K562 (cell line): ENCODE results near the gene BRF1. TPM values are rescaled to one million over a fixed set of nuclear protein-coding genes. Genes with fewer than 3 reads are reported as not detected.

Experiments used
- ATAC-seq: fragments of 200-7000 bp; cut with Tn5 transposase; 3 replicates; pipeline ENCODE4 v1.9.1; 2020; ENCODE audit warnings: moderate library complexity
- BruUV-seq: library from RNA; stranded (reverse); fragments of 400-500 nt; replicated peaks from 2 replicates; lab custom pipeline; 2021; lab: Mats Ljungman, UMichigan
- CTCF ChIA-PET: fragments of 300-600 bp; formaldehyde crosslinking; extraction: SDS; loops from one replicate; lab custom pipeline; 2021; ENCODE audit warnings: low intra/inter-chr PET ratio; lab: Yijun Ruan, JAX
- POLR2A ChIA-PET: fragments of 300-600, 350-650 bp; sonication (Branson Sonifier 250); formaldehyde crosslinking; extraction: SDS; loops from one replicate; lab custom pipeline; 2021; ENCODE audit warnings: antibody characterized with exemption, inconsistent platforms; lab: Yijun Ruan, JAX
- DNase-seq, 4 experiments: peaks; one replicate each; pipeline versions ENCODE4 v3.0.0 to v3.0.0-alpha.2; 2011 to 2018; ENCODE audit warnings: low spot score in 3 of 4, mixed read lengths in 3 of 4; ENCODE audit errors: extremely low read depth in 1 of 4
- FAIRE-seq: peaks from 2 replicates; lab custom pipeline; 2011; peaks lifted over from hg19 to GRCh38; lab: Jason Lieb, UNC
- H2AFZ ChIP-seq: 2 replicates; pipeline ENCODE4 v1.6.0; 2011; ENCODE audit warnings: low read depth, low read length, control low read depth, inconsistent platforms
- H3K27ac ChIP-seq: fragments of 200-600 bp; 3 replicates; pipeline ENCODE4 v1.8.0; 2011; ENCODE audit warnings: low read depth, mild to moderate bottlenecking, control low read depth, inconsistent platforms, low read length, moderate library complexity, mixed read lengths; ENCODE audit errors: extremely low read depth
- H3K27me3 ChIP-seq, 2 experiments: fragments of 300-600 bp in 1 of 2; 2 replicates in 1 of 2; 3 replicates in 1 of 2; pipeline versions ENCODE4 v1.6.0 to v1.8.0; 2011; ENCODE audit warnings: inconsistent platforms in 2 of 2, low read length in 2 of 2, mild to moderate bottlenecking in 1 of 2, mixed read lengths in 1 of 2, moderate library complexity in 1 of 2; ENCODE audit not compliant: control insufficient read depth in 2 of 2, insufficient read depth in 2 of 2
- H3K36me3 ChIP-seq: fragments of 300-600 bp; 3 replicates; pipeline ENCODE4 v1.8.0; 2011; ENCODE audit warnings: mild to moderate bottlenecking, low read length, inconsistent platforms; ENCODE audit not compliant: control insufficient read depth, insufficient read depth
- H3K4me1 ChIP-seq, 2 experiments: fragments of 200-600 bp in 1 of 2; replicated peaks in 1 of 2; 2 replicates in 1 of 2; 3 replicates in 1 of 2; pipeline versions ENCODE4 v1.5.1 to v1.8.0; 2011; ENCODE audit warnings: inconsistent platforms in 2 of 2, low read length in 2 of 2, mild to moderate bottlenecking in 1 of 2, mixed read lengths in 1 of 2, moderate library complexity in 1 of 2; ENCODE audit not compliant: control insufficient read depth in 2 of 2, insufficient read depth in 2 of 2
- H3K4me2 ChIP-seq: 2 replicates; pipeline ENCODE4 v1.6.1; 2011; ENCODE audit warnings: low read length, control low read depth, inconsistent platforms, mixed read lengths; ENCODE audit not compliant: insufficient read depth
- H3K4me3 ChIP-seq: fragments of 200-600 bp; sonication (generic), shearing (Covaris generic); 2 replicates; pipeline ENCODE4 v1.5.1; 2016; ENCODE audit warnings: control low read depth, inconsistent platforms
- H3K79me2 ChIP-seq: fragments of 200-600 bp; 3 replicates; pipeline ENCODE4 v1.8.0; 2011; ENCODE audit warnings: low read length, inconsistent platforms; ENCODE audit not compliant: control insufficient read depth, insufficient read depth
- H3K9ac ChIP-seq, 2 experiments: 2 replicates each; pipeline versions ENCODE4 v1.6.0 to v1.6.1; 2011; ENCODE audit warnings: low read depth in 2 of 2, low read length in 2 of 2, control low read depth in 1 of 2, inconsistent platforms in 1 of 2, mild to moderate bottlenecking in 1 of 2, mixed read lengths in 1 of 2; ENCODE audit not compliant: insufficient read depth in 1 of 2
- H3K9me1 ChIP-seq: one replicate; pipeline ENCODE4 v1.6.0; 2011; ENCODE audit warnings: inconsistent platforms, mild to moderate bottlenecking, low read length, moderate library complexity; ENCODE audit not compliant: control insufficient read depth, insufficient read depth
- H3K9me3 ChIP-seq: replicated peaks from 2 replicates; pipeline ENCODE4 v1.5.1; 2011; ENCODE audit warnings: low read depth, low read length, inconsistent platforms; ENCODE audit not compliant: control insufficient read depth, insufficient read depth
- H4K20me1 ChIP-seq: replicated peaks from 2 replicates; pipeline ENCODE4 v1.6.1; 2011; ENCODE audit warnings: low read length, inconsistent platforms, mixed read lengths; ENCODE audit not compliant: control insufficient read depth, insufficient read depth
- CCNT2 ChIP-seq: IDR thresholded peaks from 2 replicates; pipeline ENCODE4 v1.6.1; 2011; ENCODE audit warnings: borderline replicate concordance, low read depth, mild to moderate bottlenecking, moderate library complexity, mixed read lengths, low read length; ENCODE audit not compliant: insufficient read length; ENCODE audit errors: extremely low read depth
- EZH2 ChIP-seq: IDR thresholded peaks from 2 replicates; pipeline ENCODE4 v1.6.1; 2012; ENCODE audit warnings: low read depth, mild to moderate bottlenecking, inconsistent platforms, low read length, borderline replicate concordance
- FOXA3 ChIP-seq, 2 experiments: fragments of 450-650 bp in 1 of 2; sonication (generic) in 1 of 2; formaldehyde crosslinking; IDR thresholded peaks in 1 of 2; conservative IDR thresholded peaks in 1 of 2; 2 replicates each; pipeline versions ENCODE4 v1.4.0 to v1.8.0; 2020 to 2022; ENCODE audit warnings: mild to moderate bottlenecking in 2 of 2, missing genetic modification reagents in 1 of 2
- KLF6 ChIP-seq: fragments of 250-450 bp; sonication (Bioruptor Pico); IDR thresholded peaks from 2 replicates; pipeline ENCODE4 v1.4.0; 2020; ENCODE audit warnings: mild to moderate bottlenecking, moderate library complexity, borderline replicate concordance
- MED1 ChIP-seq: sonication (generic); formaldehyde crosslinking; IDR thresholded peaks from 2 replicates; pipeline ENCODE4 v1.8.1; 2023; ENCODE audit warnings: missing genetic modification reagents, borderline replicate concordance
- NEUROD1 ChIP-seq: fragments of 150-350 bp; IDR thresholded peaks from 2 replicates; pipeline ENCODE4 v1.6.1; 2014; ENCODE audit warnings: borderline replicate concordance, low read length, low read depth; ENCODE audit not compliant: partially characterized antibody
- PCBP2 ChIP-seq: fragments of 200-400 bp; formaldehyde crosslinking; IDR thresholded peaks from 2 replicates; pipeline ENCODE4 v1.6.1; 2018; ENCODE audit warnings: low read length, low read depth, mild to moderate bottlenecking, moderate library complexity; ENCODE audit not compliant: poor library complexity, severe bottlenecking
- SIN3B ChIP-seq: fragments of 450-650 bp; IDR thresholded peaks from 2 replicates; pipeline ENCODE4 v1.6.1; 2017; ENCODE audit warnings: low read depth, mild to moderate bottlenecking, moderate library complexity
- ZNF224 ChIP-seq: sonication (generic); formaldehyde crosslinking; IDR thresholded peaks from 2 replicates; pipeline ENCODE4 v1.8.0; 2022; ENCODE audit warnings: mild to moderate bottlenecking, missing genetic modification reagents
- ZNF263 ChIP-seq: sonication (generic); formaldehyde crosslinking; IDR thresholded peaks from 2 replicates; pipeline ENCODE4 v1.8.0; 2022; ENCODE audit warnings: mild to moderate bottlenecking, missing genetic modification reagents, borderline replicate concordance
- ZZZ3 ChIP-seq: fragments of 450-650 bp; IDR thresholded peaks from 2 replicates; pipeline ENCODE4 v1.6.1; 2016; ENCODE audit warnings: antibody characterized with exemption, mild to moderate bottlenecking, moderate library complexity
- WGBS: fragments of 100-300 bp; shearing (Covaris generic); methylation state at CpG from one replicate; pipeline ENCODE4 v1.1.6; 2016; ENCODE audit warnings: low coverage, mixed read lengths; ENCODE audit not compliant: insufficient coverage; ENCODE audit errors: missing lambda C conversion rate; 5-methylcytosine and 5-hydroxymethylcytosine counted together
- in situ Hi-C: fragments of 300-500 bp; cut with MboI; formaldehyde crosslinking; loops from 4 replicates; pipeline ENCODE4 v1.15.0; 2018; ENCODE audit warnings: inconsistent platforms, mixed read lengths
- intact Hi-C: fragments of 100-400 bp; cut with micrococcal nuclease; formaldehyde crosslinking; loops from 2 replicates; pipeline ENCODE4 v1.14.2; 2022
- polyA plus RNA-seq, 8 experiments: library from polyadenylated mRNA; depleted of rRNA in 4 of 8; stranded (reverse) in 5 of 8; unstranded in 3 of 8; fragments of >200 nt; fragmentation: Nextera tagmentation in 2 of 8; fragmentation: Illumina TruSeq in 1 of 8; extraction: Ambion mirVana in 2 of 8; extraction: Trizol in 1 of 8; gene quantifications; 2 replicates each; pipeline versions ENCODE4 v1.2.1 to v1.2.3, GENCODE V29; 2011 to 2014; ENCODE audit warnings: inconsistent platforms in 1 of 8, missing spikeins in 1 of 8
- total RNA-seq, 7 experiments: library from RNA; depleted of rRNA in 6 of 7; stranded (reverse); fragments of >200 nt in 6 of 7; fragmentation: Illumina TruSeq in 2 of 7; extraction: Trizol in 2 of 7; gene quantifications; 2 replicates each; pipeline versions ENCODE4 v1.2.1 to v1.2.3, GENCODE V29; 2011 to 2021; ENCODE audit warnings: low replicate concordance in 1 of 7
- TF ChIP-seq, protein P1 (sequence below): fragments of 450-650 bp; conservative IDR thresholded peaks from 2 replicates; pipeline ENCODE4 v1.6.1; 2016; ENCODE audit warnings: missing genetic modification characterization, low read depth, mild to moderate bottlenecking, missing compliant biosample characterization, moderate library complexity
- TF ChIP-seq, protein P2 (sequence below): fragments of 450-650 bp; formaldehyde crosslinking; IDR thresholded peaks from 2 replicates; pipeline ENCODE4 v1.4.0; 2022; ENCODE audit warnings: mild to moderate bottlenecking, moderate library complexity

BRF1 gene
- total and polyA plus RNA-seq, 9 of the 15 experiments (the other 6 are each of a cell fraction or from before 2014, with no cell fraction given): 0.14 to 24.6 (median 8.2) TPM

DNA sequence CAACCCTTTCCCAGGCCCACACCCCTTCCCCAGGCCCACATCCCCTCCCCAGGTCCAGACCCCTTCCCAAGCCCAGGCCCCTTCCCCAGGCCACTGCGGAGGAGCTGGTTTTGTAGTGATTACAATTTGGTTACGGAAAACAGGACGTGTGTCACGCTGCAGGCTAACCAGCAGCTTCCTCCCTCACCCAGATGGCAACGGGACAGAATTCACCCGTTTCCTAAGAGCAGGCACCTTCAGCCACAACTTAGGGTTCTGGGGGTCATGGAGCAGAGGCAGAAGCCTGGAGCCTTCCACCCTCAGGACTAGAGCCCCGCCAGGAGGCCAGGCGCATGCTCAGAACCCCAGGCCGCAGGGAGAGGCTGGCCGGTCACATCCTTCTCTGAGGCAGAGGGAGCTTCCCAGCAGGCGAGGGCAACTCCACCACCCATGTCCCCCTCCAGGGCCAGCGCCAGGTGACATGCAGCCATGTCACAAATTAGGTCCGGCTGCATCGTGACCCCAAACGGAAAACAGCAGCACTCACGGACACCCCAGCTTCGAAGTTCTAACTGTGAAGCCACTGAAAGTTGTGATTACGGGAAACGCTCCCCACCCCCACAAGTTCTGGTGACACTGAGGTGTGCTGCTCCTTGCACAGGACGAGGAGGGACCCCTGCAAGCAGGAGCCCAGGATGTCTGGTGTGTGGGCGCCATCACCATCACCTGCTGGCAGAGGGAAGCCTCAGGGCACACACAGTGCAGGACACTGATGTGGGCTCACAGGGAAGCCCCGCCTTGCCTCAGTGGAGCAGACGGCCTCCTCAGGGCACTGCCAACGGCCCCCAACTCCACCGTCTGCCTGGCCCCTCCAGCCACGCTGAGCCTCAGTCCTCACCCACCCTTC, 7.7 kb downstream of the BRF1 start:
- WGBS: 77% methylated on average over 9 of the region's 26 CpGs
- Histone ChIP-seq H3K27ac (no peak overlapping the region), H3K27me3 (no peaks in the 10 kb centered on the region), H3K36me3 (no peaks in the 10 kb centered on the region), H3K4me3 (no peak overlapping the region), H2AFZ (no peak overlapping the region), H3K4me1 (peaks cover 0 to 29% of the 10 kb centered on the region in 2 experiments; a peak in 3 of 5 replicates), H4K20me1 (peaks cover 10% of the 10 kb centered on the region; the same call in 1 of the 2 replicates), H3K9ac (peak overlapping the region in 1 of 2 experiments; percentile 17; a peak in 1 of 4 replicates), H3K9me1 (no peaks in the 10 kb centered on the region), H3K79me2 (peaks cover 52% of the 10 kb centered on the region), H3K9me3 (no peaks in the 10 kb centered on the region), H3K4me2 (no peak overlapping the region)
- intact Hi-C loops: no loop called here
- ATAC-seq (no peak), DNase-seq (no peak), FAIRE-seq (no peak)
- ChIA-PET CTCF (no interaction called here), POLR2A (no interaction called here)
- BruUV-seq: no TSS peak
- in situ Hi-C loops: no loop called here
- TF ChIP-seq FOXA3 (CRISPR knock-in tag; conservative IDR thresholded peaks at IDR 0.05 in 1 of 2, IDR thresholded peaks at IDR 0.05 in 1 of 2): no peak
- TF ChIP-seq SIN3B: no peak
- no peak for TF ChIP-seq ZZZ3
- TF ChIP-seq, protein P1, sequence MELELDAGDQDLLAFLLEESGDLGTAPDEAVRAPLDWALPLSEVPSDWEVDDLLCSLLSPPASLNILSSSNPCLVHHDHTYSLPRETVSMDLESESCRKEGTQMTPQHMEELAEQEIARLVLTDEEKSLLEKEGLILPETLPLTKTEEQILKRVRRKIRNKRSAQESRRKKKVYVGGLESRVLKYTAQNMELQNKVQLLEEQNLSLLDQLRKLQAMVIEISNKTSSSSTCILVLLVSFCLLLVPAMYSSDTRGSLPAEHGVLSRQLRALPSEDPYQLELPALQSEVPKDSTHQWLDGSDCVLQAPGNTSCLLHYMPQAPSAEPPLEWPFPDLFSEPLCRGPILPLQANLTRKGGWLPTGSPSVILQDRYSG (tag): no peak
- TF ChIP-seq PCBP2: no peak
- no peak for TF ChIP-seq NEUROD1
- TF ChIP-seq, protein P2, sequence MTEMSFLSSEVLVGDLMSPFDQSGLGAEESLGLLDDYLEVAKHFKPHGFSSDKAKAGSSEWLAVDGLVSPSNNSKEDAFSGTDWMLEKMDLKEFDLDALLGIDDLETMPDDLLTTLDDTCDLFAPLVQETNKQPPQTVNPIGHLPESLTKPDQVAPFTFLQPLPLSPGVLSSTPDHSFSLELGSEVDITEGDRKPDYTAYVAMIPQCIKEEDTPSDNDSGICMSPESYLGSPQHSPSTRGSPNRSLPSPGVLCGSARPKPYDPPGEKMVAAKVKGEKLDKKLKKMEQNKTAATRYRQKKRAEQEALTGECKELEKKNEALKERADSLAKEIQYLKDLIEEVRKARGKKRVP (CRISPR knock-in tag): no peak
- TF ChIP-seq CCNT2: no peak
- TF ChIP-seq MED1 (CRISPR knock-in tag): no peak
- no peak for TF ChIP-seq EZH2
- TF ChIP-seq ZNF224 (CRISPR knock-in tag): no peak
- TF ChIP-seq KLF6 (CRISPR knock-in tag): no peak
- no peak for TF ChIP-seq ZNF263
